GM18526 (cell line): ENCODE data around the gene NOL8.

Source experiments
- POLR2A ChIP-seq: IDR thresholded peaks from 3 replicates; pipeline ENCODE4 v1.6.1; 2011; ENCODE audit not compliant: insufficient read length; ENCODE audit errors: extremely low read depth

NOL8 gene

DNA sequence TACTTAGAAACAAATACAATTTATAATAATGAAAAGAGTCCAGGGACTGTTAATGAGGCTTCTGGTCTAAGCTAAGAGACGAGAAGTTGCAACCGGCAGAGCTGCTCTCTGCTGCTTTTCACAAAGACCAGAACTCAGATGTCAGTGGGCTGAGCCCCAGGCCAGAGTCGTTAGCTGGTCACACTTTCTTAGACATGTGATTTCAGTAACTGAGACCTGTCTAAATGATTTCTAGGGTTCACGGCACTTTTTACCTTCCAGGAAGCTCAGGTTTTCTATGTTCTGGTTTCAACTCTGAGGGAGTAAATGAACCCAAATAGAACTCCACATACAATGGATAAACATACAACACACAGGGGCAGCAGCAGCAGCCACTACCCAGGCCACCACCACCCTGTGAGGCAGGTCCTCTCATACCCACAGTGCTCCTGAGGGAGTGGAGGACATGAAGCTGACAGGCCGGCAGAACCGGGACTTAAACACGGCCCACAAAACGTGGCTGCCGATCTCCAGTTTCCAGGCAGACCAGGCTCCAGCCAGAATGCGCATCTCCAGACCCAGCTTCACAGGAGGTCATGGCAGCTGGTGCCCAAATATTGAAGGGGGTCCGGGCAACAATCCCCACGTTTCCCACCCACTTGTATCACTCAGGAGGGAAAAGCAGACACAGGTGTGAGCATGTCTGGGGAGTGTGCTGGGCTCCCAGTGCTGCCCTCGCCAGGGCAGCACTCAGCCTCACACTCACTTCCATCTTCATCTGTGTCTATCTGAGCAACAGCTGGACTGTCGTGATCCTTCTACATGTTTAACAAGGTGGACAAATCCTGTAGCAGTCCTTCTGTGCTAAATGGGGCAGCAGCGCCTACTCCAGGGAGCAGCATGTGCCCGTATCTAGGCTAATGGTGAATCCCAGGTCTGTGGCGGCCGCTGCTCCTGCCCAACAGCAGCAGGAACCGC, 70.5 kb downstream of the NOL8 start:
- no peak for TF ChIP-seq POLR2A

- TF ChIP-seq POLR2A: no peak
Measured at GRCh38 chr9:92253656-92254055, 71.5 kb downstream of the NOL8 start.

GRCh38 chr9:92247981-92248380, 77.2 kb downstream of the NOL8 start:
- TF ChIP-seq POLR2A: no peak
